ENCODE data around the gene ZSCAN9.

Gene ZSCAN9

DNA sequence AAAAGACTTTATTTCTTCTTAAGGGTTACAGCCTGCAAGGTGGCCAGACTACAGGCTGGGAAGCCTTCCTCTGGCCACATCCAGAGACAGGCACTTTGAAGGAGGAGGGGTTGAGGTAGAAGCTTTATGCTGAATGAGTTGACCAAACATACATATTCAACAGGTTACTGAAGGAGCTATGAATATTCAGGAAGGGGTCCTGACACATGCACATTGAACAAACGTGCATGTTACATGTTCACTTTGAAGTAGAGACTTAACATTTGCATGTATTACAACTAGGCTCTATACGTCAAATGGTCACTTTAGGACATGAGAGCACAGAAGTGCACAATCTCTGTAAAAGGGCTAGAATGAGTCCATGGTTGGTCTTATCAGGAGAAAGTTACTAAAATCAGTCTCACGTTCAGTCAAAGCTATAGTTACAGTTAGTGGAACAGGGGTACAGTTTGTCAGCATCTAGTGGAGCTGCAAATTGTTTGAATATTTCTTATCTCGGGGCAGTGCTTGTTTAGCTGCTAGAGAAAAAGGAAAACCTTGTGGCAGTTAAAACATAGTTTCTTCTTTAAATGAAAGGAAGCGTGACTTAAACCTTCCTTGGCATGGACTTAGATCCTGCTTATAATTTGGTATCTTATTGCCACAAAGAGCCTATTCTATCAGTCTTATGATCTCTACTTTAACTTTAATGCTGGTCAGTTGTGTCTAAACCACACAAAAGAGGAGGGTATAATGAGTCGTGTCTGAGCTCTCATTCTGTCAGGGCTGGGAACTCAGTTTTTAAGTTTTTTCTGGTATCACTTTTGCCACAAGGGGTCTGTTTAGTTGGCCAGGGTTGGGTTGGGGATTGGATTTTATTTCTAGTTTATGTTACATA is 4.6 kb upstream of the ZSCAN9 start:
- no peak overlapping the region for H3K4me3 ChIP-seq (ENCODE audit: low read depth, low read length)
- TF ChIP-seq, protein P1, sequence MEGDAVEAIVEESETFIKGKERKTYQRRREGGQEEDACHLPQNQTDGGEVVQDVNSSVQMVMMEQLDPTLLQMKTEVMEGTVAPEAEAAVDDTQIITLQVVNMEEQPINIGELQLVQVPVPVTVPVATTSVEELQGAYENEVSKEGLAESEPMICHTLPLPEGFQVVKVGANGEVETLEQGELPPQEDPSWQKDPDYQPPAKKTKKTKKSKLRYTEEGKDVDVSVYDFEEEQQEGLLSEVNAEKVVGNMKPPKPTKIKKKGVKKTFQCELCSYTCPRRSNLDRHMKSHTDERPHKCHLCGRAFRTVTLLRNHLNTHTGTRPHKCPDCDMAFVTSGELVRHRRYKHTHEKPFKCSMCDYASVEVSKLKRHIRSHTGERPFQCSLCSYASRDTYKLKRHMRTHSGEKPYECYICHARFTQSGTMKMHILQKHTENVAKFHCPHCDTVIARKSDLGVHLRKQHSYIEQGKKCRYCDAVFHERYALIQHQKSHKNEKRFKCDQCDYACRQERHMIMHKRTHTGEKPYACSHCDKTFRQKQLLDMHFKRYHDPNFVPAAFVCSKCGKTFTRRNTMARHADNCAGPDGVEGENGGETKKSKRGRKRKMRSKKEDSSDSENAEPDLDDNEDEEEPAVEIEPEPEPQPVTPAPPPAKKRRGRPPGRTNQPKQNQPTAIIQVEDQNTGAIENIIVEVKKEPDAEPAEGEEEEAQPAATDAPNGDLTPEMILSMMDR (IDR thresholded peaks at IDR 0.05; ENCODE audit: low read depth, low read length, missing control alignments), result no peak
- DNase-seq (ENCODE audit: low read depth), result no peak
- in situ Hi-C loops (cut with HindIII; ENCODE audit: low sequenced_read_pairs), result loop anchor here (5.0 kb wide), 1 partner anchor 78 kb away; the partner anchor contains the start of gene ZKSCAN8

DNA sequence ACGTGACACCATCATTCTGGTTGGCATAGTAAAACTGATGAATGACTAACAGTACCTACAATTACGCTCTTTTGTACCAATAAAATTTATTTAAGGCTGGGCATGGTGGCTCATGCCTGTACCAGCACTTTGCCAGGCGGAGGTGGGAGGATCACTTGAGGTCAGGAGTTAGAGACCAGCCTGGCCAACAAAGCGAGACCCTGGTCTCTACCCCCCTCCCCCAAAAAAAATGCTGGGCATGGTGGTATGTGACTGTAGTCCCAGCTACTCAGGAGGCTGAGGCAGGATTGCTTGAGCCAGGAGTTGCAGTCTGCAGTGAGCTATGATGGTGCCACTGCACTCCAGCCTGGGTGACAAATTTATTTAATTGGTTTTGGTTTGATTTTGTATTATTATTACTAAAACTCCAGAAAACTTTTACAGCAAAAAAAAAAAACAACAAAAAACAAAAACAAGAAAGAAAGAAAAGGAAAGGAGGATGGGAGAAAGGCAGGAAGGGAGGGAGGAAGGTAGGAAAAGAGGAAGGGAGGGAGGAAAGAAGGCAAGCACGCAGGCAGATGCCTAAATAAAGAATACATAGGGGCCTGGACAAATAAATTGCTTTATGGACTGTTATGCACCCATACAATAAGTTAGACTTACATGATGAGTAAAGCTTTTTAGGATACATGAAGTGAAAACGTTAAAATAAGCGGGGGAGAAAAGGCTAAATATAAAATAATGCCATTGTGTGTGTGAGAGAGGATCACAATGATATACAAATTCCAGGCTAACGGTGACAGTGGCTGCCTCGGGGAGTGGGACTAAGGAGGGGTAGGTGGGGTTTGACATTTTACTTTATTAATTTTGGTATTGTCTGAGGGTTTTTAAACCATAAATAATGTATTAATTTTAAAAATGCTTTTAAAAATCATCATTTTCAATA is 682 bp upstream of the ZSCAN9 start:
- in situ Hi-C loops (cut with HindIII; ENCODE audit: low sequenced_read_pairs), result loop anchor here (5.0 kb wide), 1 partner anchor 82 kb away; the partner anchor contains the start of gene ZKSCAN8
- DNase-seq (ENCODE audit: low read depth), result no peak
- H3K4me3 ChIP-seq (ENCODE audit: low read depth, low read length), result peak overlapping the region; percentile 72
- TF ChIP-seq, protein P1 (IDR thresholded peaks at IDR 0.05; ENCODE audit: low read depth, low read length, missing control alignments), result no peak

DNA sequence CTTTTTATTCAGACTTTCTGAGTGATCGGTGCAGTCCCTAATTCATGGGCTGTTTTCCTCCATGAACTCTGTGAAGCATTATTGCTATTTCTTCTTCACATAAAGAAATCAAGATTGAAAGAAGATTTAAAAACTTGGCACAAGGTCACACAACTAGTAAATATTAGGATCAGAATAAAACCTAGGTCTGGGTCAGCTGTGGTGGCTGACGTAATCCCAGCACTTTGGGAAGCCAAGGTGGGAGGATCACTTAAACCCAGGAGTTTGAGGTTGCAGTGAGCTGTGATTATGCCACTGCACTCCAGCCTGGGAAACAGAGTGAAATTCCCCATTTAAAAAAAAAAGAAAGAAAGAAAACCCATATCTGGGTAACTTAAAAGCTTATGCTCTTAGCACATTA is 1.4 kb downstream of the ZSCAN9 start:
- DNase-seq (ENCODE audit: low read depth), result no peak
- in situ Hi-C loops (cut with HindIII; ENCODE audit: low sequenced_read_pairs), result no loop called here

DNA sequence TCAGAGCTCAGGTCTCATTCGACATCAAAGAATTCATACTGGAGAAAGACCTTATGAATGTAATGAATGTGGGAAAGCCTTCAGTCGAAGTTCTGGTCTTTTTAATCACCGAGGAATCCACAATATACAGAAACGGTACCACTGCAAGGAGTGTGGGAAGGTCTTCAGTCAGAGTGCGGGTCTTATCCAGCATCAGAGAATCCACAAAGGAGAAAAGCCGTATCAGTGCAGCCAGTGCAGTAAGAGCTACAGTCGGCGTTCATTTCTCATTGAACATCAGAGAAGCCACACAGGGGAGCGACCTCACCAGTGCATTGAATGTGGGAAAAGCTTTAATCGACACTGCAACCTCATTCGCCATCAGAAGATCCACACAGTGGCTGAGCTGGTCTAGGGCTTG is 7.7 kb downstream of the ZSCAN9 start:
- TF ChIP-seq, protein P1 (IDR thresholded peaks at IDR 0.05; ENCODE audit: low read depth, low read length, missing control alignments), result no peak
- no peak overlapping the region for H3K4me3 ChIP-seq (ENCODE audit: low read depth, low read length)
- in situ Hi-C loops (cut with HindIII; ENCODE audit: low sequenced_read_pairs), result no loop called here
- DNase-seq (ENCODE audit: low read depth), result no peak

More for the DNA sequence above, 1.4 kb downstream of the ZSCAN9 start:
- peak overlapping the region; percentile 72 for H3K4me3 ChIP-seq (ENCODE audit: low read depth, low read length)
- TF ChIP-seq, protein P1 (IDR thresholded peaks at IDR 0.05; ENCODE audit: low read depth, low read length, missing control alignments), result no peak

DNA sequence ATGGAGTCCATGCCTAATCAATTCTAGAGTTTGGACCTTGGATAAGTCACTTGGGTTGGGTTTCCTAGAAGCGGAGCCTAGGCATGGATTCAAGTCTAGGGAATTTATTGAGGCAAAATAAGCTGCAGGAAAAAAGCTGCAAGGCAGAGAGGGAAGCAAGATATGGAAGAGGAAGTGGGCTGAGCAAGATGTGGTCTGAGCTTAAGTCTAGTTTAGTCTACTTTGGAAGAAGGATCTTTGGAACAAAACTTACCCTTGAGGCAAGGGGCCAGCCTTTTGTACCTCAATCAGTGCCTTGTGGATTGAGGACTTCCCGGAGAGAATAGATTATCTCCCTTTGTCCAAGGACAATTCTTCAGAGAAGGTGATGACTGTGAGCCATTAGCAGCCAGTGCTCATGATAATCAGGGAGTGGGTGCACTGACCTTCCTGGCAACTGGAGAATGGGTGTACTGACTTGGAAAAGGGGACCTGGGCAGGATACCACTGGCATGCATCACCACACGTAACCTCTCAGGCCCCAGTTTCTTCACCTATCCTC is 10.9 kb downstream of the ZSCAN9 start:
- no peak overlapping the region for H3K4me3 ChIP-seq (ENCODE audit: low read depth, low read length)
- in situ Hi-C loops (cut with HindIII; ENCODE audit: low sequenced_read_pairs), result no loop called here
- TF ChIP-seq, protein P1 (IDR thresholded peaks at IDR 0.05; ENCODE audit: low read depth, low read length, missing control alignments), result no peak
- no peak for DNase-seq (ENCODE audit: low read depth)

DNA sequence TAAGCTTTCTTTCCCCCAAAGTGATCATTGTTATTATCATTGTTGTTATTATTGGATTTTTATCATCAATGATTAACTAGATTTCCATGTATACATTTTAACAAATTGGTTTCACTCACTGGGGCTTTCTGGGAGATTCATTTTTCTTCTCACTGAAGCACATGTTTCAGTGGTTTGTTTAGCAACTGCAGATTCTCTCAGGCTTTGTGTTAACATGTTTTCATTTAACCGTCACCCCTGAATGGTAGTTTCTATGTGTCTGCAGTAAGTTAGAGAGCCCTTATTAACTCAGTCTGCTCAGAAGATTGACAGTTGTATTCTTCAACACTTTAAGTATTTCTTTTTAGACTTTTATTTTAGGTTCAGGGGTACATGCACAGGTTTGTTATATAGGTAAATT is 14.6 kb downstream of the ZSCAN9 start:
- DNase-seq (ENCODE audit: low read depth), result no peak
- TF ChIP-seq, protein P1 (IDR thresholded peaks at IDR 0.05; ENCODE audit: low read depth, low read length, missing control alignments), result no peak
- in situ Hi-C loops (cut with HindIII; ENCODE audit: low sequenced_read_pairs), result no loop called here
- no peak overlapping the region for H3K4me3 ChIP-seq (ENCODE audit: low read depth, low read length)

All from astrocyte of the cerebellum (primary cell).